Activated CD8-positive, alpha-beta memory T cell treated with anti-CD3 and anti-CD28 coated beads, Interleukin-2, amount 10 ng/mL, durations not matched to agents 7 days and 5 days (primary cell): ENCODE data around the gene ONECUT3. TPM values are rescaled to one million over a fixed set of nuclear protein-coding genes. Genes with fewer than 3 reads are reported as not detected.

Experiments
- ATAC-seq: fragments of 150-1000 bp; cut with Tn5 transposase; one replicate; pipeline ENCODE4 v1.10.0; 2021; ENCODE audit warnings: moderate library complexity
- CTCF ChIA-PET: fragments of 350-600 bp; sonication (Branson Sonifier 250); formaldehyde crosslinking; loops from one replicate; lab custom pipeline; 2021; ENCODE audit warnings: antibody characterized with exemption; lab: Charles Lee
- DNase-seq: peaks from one replicate; pipeline ENCODE4 v3.0.0-alpha.2; 2020
- H3K27ac Mint-ChIP-seq: one replicate; pipeline ENCODE4 v1.8.0; 2021; ENCODE audit warnings: mild to moderate bottlenecking, mixed read lengths
- H3K27me3 Mint-ChIP-seq: one replicate; pipeline ENCODE4 v1.8.0; 2021; ENCODE audit warnings: mixed read lengths
- H3K36me3 Mint-ChIP-seq: one replicate; pipeline ENCODE4 v1.8.0; 2021; ENCODE audit warnings: mild to moderate bottlenecking, mixed read lengths
- H3K4me1 Mint-ChIP-seq: one replicate; pipeline ENCODE4 v1.8.0; 2021; ENCODE audit warnings: mixed read lengths
- H3K4me3 Mint-ChIP-seq: one replicate; pipeline ENCODE4 v1.8.0; 2021; ENCODE audit warnings: mild to moderate bottlenecking, moderate library complexity, mixed read lengths
- H3K9me3 Mint-ChIP-seq: one replicate; pipeline ENCODE4 v1.8.0; 2022; ENCODE audit warnings: low read depth, mixed read lengths
- microRNA-seq: library from miRNA; unstranded; fragments of <30 nt; microRNA quantifications from one replicate; pipeline ENCODE4 v1.2.0, GENCODE V29; 2022
- total RNA-seq, 2 experiments: library from RNA; stranded (reverse); gene quantifications; one replicate each; pipeline ENCODE4 v1.2.3, GENCODE V29; 2021

ONECUT3 gene
- total RNA-seq, 2 experiments from 2014 or later = not detected

- H3K4me1 Mint-ChIP-seq = no peaks in the 10 kb centered on the region
- no peak overlapping the region for H3K4me3 Mint-ChIP-seq
- DNase-seq (no peak), ATAC-seq (no peak)
- H3K36me3 Mint-ChIP-seq = peaks cover 8% of the 10 kb centered on the region
- CTCF ChIA-PET = interaction anchor here (1.2 to 3.8 kb wide), 4 partner anchors 10 to 278 kb away, joined by 3 to 32 read pairs (median 5); no protein-coding TSS in a partner anchor
- no peaks in the 10 kb centered on the region for H3K9me3 Mint-ChIP-seq
- H3K27ac Mint-ChIP-seq = no peak overlapping the region
- no peaks in the 10 kb centered on the region for H3K27me3 Mint-ChIP-seq
Observed at GRCh38 chr19:1824252-1824622, 70.9 kb downstream of the ONECUT3 start.

- ATAC-seq (peak; percentile 87), DNase-seq (peak; percentile 81)
- no peaks in the 10 kb centered on the region for H3K9me3 Mint-ChIP-seq
- no peak overlapping the region for H3K27ac Mint-ChIP-seq
- CTCF ChIA-PET = interaction anchor here (0.5 to 3.8 kb wide), 32 partner anchors 12 to 1863 kb away, joined by 3 to 42 read pairs (median 4); partner anchors contain the start of genes ATP8B3 and REEP6
- H3K4me1 Mint-ChIP-seq = no peaks in the 10 kb centered on the region
- peaks cover 6% of the 10 kb centered on the region for H3K36me3 Mint-ChIP-seq
- no peaks in the 10 kb centered on the region for H3K27me3 Mint-ChIP-seq
- no peak overlapping the region for H3K4me3 Mint-ChIP-seq
Observed at GRCh38 chr19:1825909-1826556, 72.7 kb downstream of the ONECUT3 start.

- Mint-ChIP-seq H3K9me3 (no peaks in the 10 kb centered on the region), H3K4me1 (no peaks in the 10 kb centered on the region), H3K27me3 (no peaks in the 10 kb centered on the region), H3K4me3 (no peak overlapping the region), H3K27ac (no peak overlapping the region), H3K36me3 (peaks cover 4% of the 10 kb centered on the region)
- CTCF ChIA-PET = interaction anchor here (0.5 to 3.8 kb wide), 25 partner anchors 11 to 761 kb away, joined by 3 to 42 read pairs (median 6); partner anchors contain the start of gene ATP8B3
- ATAC-seq (no peak), DNase-seq (no peak)
Observed at GRCh38 chr19:1826557-1827521, 73.5 kb downstream of the ONECUT3 start.

- H3K27ac Mint-ChIP-seq = no peak overlapping the region
- no peaks in the 10 kb centered on the region for H3K9me3 Mint-ChIP-seq
- peaks cover 4% of the 10 kb centered on the region for H3K36me3 Mint-ChIP-seq
- no peaks in the 10 kb centered on the region for H3K27me3 Mint-ChIP-seq
- no peak overlapping the region for H3K4me3 Mint-ChIP-seq
- H3K4me1 Mint-ChIP-seq = no peaks in the 10 kb centered on the region
- CTCF ChIA-PET = interaction anchor here (1.2 to 3.8 kb wide), 6 partner anchors 10 to 281 kb away, joined by 3 to 32 read pairs (median 11); no protein-coding TSS in a partner anchor
- DNase-seq (no peak), ATAC-seq (no peak)
Observed at GRCh38 chr19:1827566-1828278, 74.4 kb downstream of the ONECUT3 start.

- H3K9me3 Mint-ChIP-seq = no peaks in the 10 kb centered on the region
- no peak overlapping the region for H3K27ac Mint-ChIP-seq
- H3K4me1 Mint-ChIP-seq = no peaks in the 10 kb centered on the region
- DNase-seq (no peak), ATAC-seq (no peak)
- CTCF ChIA-PET = interaction anchor here (0.6 to 3.4 kb wide), 6 partner anchors 10 to 282 kb away, joined by 3 to 18 read pairs (median 4); no protein-coding TSS in a partner anchor
- peaks cover 4% of the 10 kb centered on the region for H3K36me3 Mint-ChIP-seq
- H3K27me3 Mint-ChIP-seq = no peaks in the 10 kb centered on the region
- no peak overlapping the region for H3K4me3 Mint-ChIP-seq
Observed at GRCh38 chr19:1828279-1829238, 75.3 kb downstream of the ONECUT3 start.

GRCh38 chr19:1829958-1830357 lies 76.7 kb downstream of the ONECUT3 start:
- H3K4me1 Mint-ChIP-seq = no peaks in the 10 kb centered on the region
- H3K27me3 Mint-ChIP-seq = no peaks in the 10 kb centered on the region
- DNase-seq (no peak), ATAC-seq (no peak)
- CTCF ChIA-PET = interaction anchor here (1.9 to 3.4 kb wide), 3 partner anchors 8 to 19 kb away, joined by 4 to 18 read pairs (median 5); no protein-coding TSS in a partner anchor
- peaks cover 4% of the 10 kb centered on the region for H3K36me3 Mint-ChIP-seq
- H3K27ac Mint-ChIP-seq = no peak overlapping the region
- no peak overlapping the region for H3K4me3 Mint-ChIP-seq
- no peaks in the 10 kb centered on the region for H3K9me3 Mint-ChIP-seq

- CTCF ChIA-PET = interaction anchor here (1.9 to 3.4 kb wide), 2 partner anchors 8 to 10 kb away, joined by 5 to 18 read pairs; no protein-coding TSS in a partner anchor
- no peaks in the 10 kb centered on the region for H3K27me3 Mint-ChIP-seq
- H3K36me3 Mint-ChIP-seq = peaks cover 4% of the 10 kb centered on the region
- no peak for DNase-seq
- H3K9me3 Mint-ChIP-seq = no peaks in the 10 kb centered on the region
- H3K27ac Mint-ChIP-seq = no peak overlapping the region
- ATAC-seq = no peak
- no peak overlapping the region for H3K4me3 Mint-ChIP-seq
- H3K4me1 Mint-ChIP-seq = no peaks in the 10 kb centered on the region
Observed at GRCh38 chr19:1830568-1830967, 77.3 kb downstream of the ONECUT3 start.

Small RNAs within 50 kb of the gene (microRNA-seq; reads per million reads assigned to microRNA genes)
- gene MIR1909 = 7.7 reads per million, percentile 23 among the genes with 10 or more reads in this experiment

Other genes with a start within 250 kb of the ONECUT3 start
- gene ADAMTSL5, start 240.5 kb upstream of the ONECUT3 start, total RNA-seq = 1 to 10 TPM in 1 of 2 experiments, under 1 TPM in 1; 0.91 to 1.2 TPM
- gene PLK5, start 229.4 kb upstream of the ONECUT3 start, total RNA-seq = not detected
- gene MEX3D, start 185.2 kb upstream of the ONECUT3 start, total RNA-seq = 1 to 10 TPM; 7.6 to 9.5 TPM
- gene MBD3, start 160.6 kb upstream of the ONECUT3 start, total RNA-seq = 100 to 1,000 TPM in 1 of 2 experiments, 10 to 100 TPM in 1; 87.4 to 101 TPM
- 100 to 1,000 TPM; 192 to 196 TPM for gene UQCR11, start 148.0 kb upstream of the ONECUT3 start, total RNA-seq
- gene TCF3, start 100.9 kb upstream of the ONECUT3 start, total RNA-seq = 100 to 1,000 TPM; 116 to 124 TPM
- 10 to 100 TPM in 1 of 2 experiments, 1 to 10 TPM in 1; 7.3 to 21.8 TPM for gene ATP8B3, start 58.8 kb downstream of the ONECUT3 start, total RNA-seq
- 10 to 100 TPM; 58.4 to 68.4 TPM for gene REXO1, start 95.0 kb downstream of the ONECUT3 start, total RNA-seq
- gene KLF16, start 110.1 kb downstream of the ONECUT3 start, total RNA-seq = 10 to 100 TPM; 22.6 to 28.1 TPM
- 100 to 1,000 TPM; 156 to 189 TPM for gene ABHD17A, start 132.0 kb downstream of the ONECUT3 start, total RNA-seq
- 10 to 100 TPM in 1 of 2 experiments, 1 to 10 TPM in 1; 9.3 to 11.4 TPM for gene ADAT3, start 151.9 kb downstream of the ONECUT3 start, total RNA-seq
- 10 to 100 TPM; 32.9 to 34.8 TPM for gene SCAMP4, start 151.9 kb downstream of the ONECUT3 start, total RNA-seq
- 100 to 1,000 TPM; 114 to 129 TPM for gene CSNK1G2, start 187.7 kb downstream of the ONECUT3 start, total RNA-seq